Measurements from ENCODE around the gene CLEC4A. TPM values are rescaled to one million over a fixed set of nuclear protein-coding genes. Genes with fewer than 3 reads are reported as not detected.
A peak's percentile ranks its signal among the peaks of the same experiment; 100 is the strongest.

Gene CLEC4A
- total RNA-seq, 1 experiment from 2014 or later, result 0.37 TPM

DNA sequence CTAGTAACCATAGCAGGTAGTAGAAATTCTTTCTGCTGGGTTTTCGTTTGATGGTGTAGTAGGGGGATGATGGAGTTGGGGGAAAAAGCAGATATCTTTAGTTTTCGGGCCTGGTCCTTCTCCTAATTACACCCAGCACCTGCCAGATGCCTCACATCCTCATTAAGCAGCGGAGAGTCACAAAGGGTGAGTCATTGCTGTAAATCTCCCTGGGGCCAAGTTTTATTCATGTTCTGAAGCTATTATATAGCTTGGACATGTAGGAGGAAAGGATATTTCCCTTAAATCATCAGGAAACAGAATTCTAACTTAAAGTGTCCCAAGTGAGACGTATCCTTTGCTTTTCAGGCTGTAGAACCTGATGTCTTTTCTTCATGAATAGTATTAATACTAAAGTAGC, 46.2 kb upstream of the CLEC4A start:
- no peaks in the 10 kb centered on the region for H3K27me3 ChIP-seq (ENCODE audit: insufficient read depth, low read length)
- no peak overlapping the region for H3K4me3 Mint-ChIP-seq
- H2BK120ac ChIP-seq (ENCODE audit: low read depth, low read length, poor library complexity, severe bottlenecking), result no peak overlapping the region
- no peak overlapping the region for H2BK15ac ChIP-seq (ENCODE audit: low read depth, low read length)
- DNase-seq, result no peak
- H3K23me2 ChIP-seq (ENCODE audit: insufficient read length, low read depth, low read length, poor library complexity, severe bottlenecking), result peaks cover 4% of the 10 kb centered on the region
- H2AK5ac ChIP-seq (ENCODE audit: insufficient read length, low read length), result no peak overlapping the region
- no peak overlapping the region for H3K4me2 ChIP-seq (ENCODE audit: insufficient read depth, insufficient read length, low read length)
- no CpG with 5 or more reads among the region's 4 CpGs for WGBS (ENCODE audit: extremely low coverage, insufficient read length, low lambda C conversion rate)
- H3K9me3 ChIP-seq (ENCODE audit: control insufficient read depth, low read depth, low read length), result no peaks in the 10 kb centered on the region
- no peak overlapping the region for H3K23ac ChIP-seq (ENCODE audit: insufficient read length, low read depth, low read length)
- no peaks in the 10 kb centered on the region for H3K9me3 Mint-ChIP-seq
- H4K8ac ChIP-seq (replicated peaks; ENCODE audit: insufficient read length, low read depth, low read length), result no peak overlapping the region
- H3K79me2 ChIP-seq (ENCODE audit: insufficient read depth, low read length), result no peaks in the 10 kb centered on the region
- TF ChIP-seq CTCF (conservative IDR thresholded peaks at IDR 0.05), result no peak
- H4K20me1 ChIP-seq (ENCODE audit: control insufficient read depth, insufficient read depth, insufficient read length), result no peaks in the 10 kb centered on the region
- H2BK20ac ChIP-seq (ENCODE audit: low read depth, low read length, poor library complexity, severe bottlenecking), result no peak overlapping the region
- no peak overlapping the region for H4K5ac ChIP-seq (ENCODE audit: insufficient read length, low read depth, low read length)
- H3K79me1 ChIP-seq (ENCODE audit: insufficient read depth, low read depth, low read length, poor library complexity, severe bottlenecking), result no peaks in the 10 kb centered on the region
- H2AFZ ChIP-seq (ENCODE audit: low read length), result no peak overlapping the region
- H3K4me1 Mint-ChIP-seq, result peaks cover 20 to 21% of the 10 kb centered on the region in 2 experiments
- H3K4ac ChIP-seq (ENCODE audit: low read depth, low read length), result no peak overlapping the region
- no peak overlapping the region for H3K9ac ChIP-seq (ENCODE audit: extremely low read depth, insufficient read length, low read length)
- no peaks in the 10 kb centered on the region; the same call in 1 of the 2 replicates for H3K4me1 ChIP-seq (ENCODE audit: insufficient read depth, low read length)
- H3K56ac ChIP-seq (ENCODE audit: insufficient read length, low read depth, low read length), result no peak overlapping the region
- no peak overlapping the region for H2BK5ac ChIP-seq (ENCODE audit: insufficient read length, low read length)
- H3K36me3 Mint-ChIP-seq (ENCODE audit: insufficient read depth in 1 of 3, low read depth in 3 of 3), result no peaks in the 10 kb centered on the region
- H3K27ac ChIP-seq (ENCODE audit: insufficient read length, low read depth, low read length), result no peak overlapping the region
- H2BK12ac ChIP-seq (ENCODE audit: insufficient read length, low read depth, low read length), result no peak overlapping the region
- H4K91ac ChIP-seq (ENCODE audit: insufficient read length, low read depth, low read length), result no peak overlapping the region
- H3T11ph ChIP-seq (ENCODE audit: low read length), result no peak overlapping the region
- no peak overlapping the region for H3K18ac ChIP-seq (ENCODE audit: insufficient read length, low read depth, low read length)
- no peak overlapping the region for H3K14ac ChIP-seq (ENCODE audit: insufficient read depth, low read length)
- no peaks in the 10 kb centered on the region for H3K27me3 Mint-ChIP-seq (ENCODE audit: low read depth)
- H3K27ac Mint-ChIP-seq, result peak overlapping the region in 2 of 3 experiments; percentile 23 to 71; a peak in 1 of 7 replicates
